ENCODE results near the gene ALAS1. TPM values are rescaled to one million over a fixed set of nuclear protein-coding genes. Genes with fewer than 3 reads are reported as not detected.

ALAS1 gene
- total RNA-seq, 1 donor from 2014 or later: 54.2 TPM

- no peak for DNase-seq (ENCODE audit: low read depth)
- Histone ChIP-seq H3K27me3 (ENCODE audit: control insufficient read depth, insufficient read depth, low read length) (no peaks in the 10 kb centered on the region), H3K36me3 (ENCODE audit: control insufficient read depth, insufficient read depth, low read length) (no peaks in the 10 kb centered on the region), H3K4me3 (ENCODE audit: low read depth, low read length) (peak overlapping the region; percentile 86)
- no peak for TF ChIP-seq CTCF (IDR thresholded peaks at IDR 0.05; ENCODE audit: insufficient read depth, low read length, poor library complexity, severe bottlenecking)
These were observed 44.4 kb upstream of the ALAS1 start for GRCh38 chr3:52153389-52154096.

GRCh38 chr3:52154135-52155094 lies 43.5 kb upstream of the ALAS1 start, which contains the start of gene POC1A:
TSS of gene POC1A (minus strand) at chr3:52154423. CDS start at chr3:52154372, 51 bp downstream.
- H3K27me3 ChIP-seq (ENCODE audit: control insufficient read depth, insufficient read depth, low read length): no peaks in the 10 kb centered on the region
- peak; percentile 96 for DNase-seq (ENCODE audit: low read depth)
- H3K4me3 ChIP-seq (ENCODE audit: low read depth, low read length): peak within 1 kb of the TSS; percentile 86
- TF ChIP-seq CTCF (IDR thresholded peaks at IDR 0.05; ENCODE audit: insufficient read depth, low read length, poor library complexity, severe bottlenecking): no peak
- no peaks in the 10 kb centered on the region for H3K36me3 ChIP-seq (ENCODE audit: control insufficient read depth, insufficient read depth, low read length)

GRCh38 chr3:52155912-52156311 lies 42.0 kb upstream of the ALAS1 start:
- H3K36me3 ChIP-seq (ENCODE audit: control insufficient read depth, insufficient read depth, low read length): no peaks in the 10 kb centered on the region
- no peaks in the 10 kb centered on the region for H3K27me3 ChIP-seq (ENCODE audit: control insufficient read depth, insufficient read depth, low read length)
- H3K4me3 ChIP-seq (ENCODE audit: low read depth, low read length): no peak overlapping the region
- TF ChIP-seq CTCF (IDR thresholded peaks at IDR 0.05; ENCODE audit: insufficient read depth, low read length, poor library complexity, severe bottlenecking): no peak
- no peak for DNase-seq (ENCODE audit: low read depth)

GRCh38 chr3:52159503-52159902 lies 38.5 kb upstream of the ALAS1 start:
- no peaks in the 10 kb centered on the region for H3K27me3 ChIP-seq (ENCODE audit: control insufficient read depth, insufficient read depth, low read length)
- H3K36me3 ChIP-seq (ENCODE audit: control insufficient read depth, insufficient read depth, low read length): no peaks in the 10 kb centered on the region
- no peak for TF ChIP-seq CTCF (IDR thresholded peaks at IDR 0.05; ENCODE audit: insufficient read depth, low read length, poor library complexity, severe bottlenecking)
- DNase-seq (ENCODE audit: low read depth): no peak
- no peak overlapping the region for H3K4me3 ChIP-seq (ENCODE audit: low read depth, low read length)

GRCh38 chr3:52162250-52162872 lies 35.6 kb upstream of the ALAS1 start:
- Histone ChIP-seq H3K27me3 (ENCODE audit: control insufficient read depth, insufficient read depth, low read length) (no peaks in the 10 kb centered on the region), H3K4me3 (ENCODE audit: low read depth, low read length) (no peak overlapping the region), H3K36me3 (ENCODE audit: control insufficient read depth, insufficient read depth, low read length) (no peaks in the 10 kb centered on the region)
- no peak for TF ChIP-seq CTCF (IDR thresholded peaks at IDR 0.05; ENCODE audit: insufficient read depth, low read length, poor library complexity, severe bottlenecking)
- DNase-seq (ENCODE audit: low read depth): no peak
